Measurements from ENCODE around the gene MGAT4B.

Gene MGAT4B

GRCh38 chr5:179781846-179782245, 24.8 kb downstream of the MGAT4B start:
- no peak for TF ChIP-seq CTCF (IDR thresholded peaks at IDR 0.05; ENCODE audit: insufficient read depth, low read length, poor library complexity, severe bottlenecking)
- no peak for DNase-seq (ENCODE audit: extremely low read depth, insufficient read length)
- Histone ChIP-seq H3K27me3 (replicated peaks; ENCODE audit: control insufficient read depth, insufficient read depth, low read length) (no peaks in the 10 kb centered on the region), H3K36me3 (ENCODE audit: control insufficient read depth, insufficient read depth, low read length) (peaks cover 10% of the 10 kb centered on the region), H3K4me3 (replicated peaks; ENCODE audit: low read depth, low read length) (no peak overlapping the region)

GRCh38 chr5:179780362-179780761, 26.3 kb downstream of the MGAT4B start:
- no peak for TF ChIP-seq CTCF (IDR thresholded peaks at IDR 0.05; ENCODE audit: insufficient read depth, low read length, poor library complexity, severe bottlenecking)
- no peak overlapping the region for H3K4me3 ChIP-seq (replicated peaks; ENCODE audit: low read depth, low read length)
- peaks cover 14% of the 10 kb centered on the region for H3K36me3 ChIP-seq (ENCODE audit: control insufficient read depth, insufficient read depth, low read length)
- no peaks in the 10 kb centered on the region for H3K27me3 ChIP-seq (replicated peaks; ENCODE audit: control insufficient read depth, insufficient read depth, low read length)
- DNase-seq (ENCODE audit: extremely low read depth, insufficient read length) = no peak

- no peak overlapping the region for H3K4me3 ChIP-seq (replicated peaks; ENCODE audit: low read depth, low read length)
- DNase-seq (ENCODE audit: extremely low read depth, insufficient read length) = no peak
- H3K27me3 ChIP-seq (replicated peaks; ENCODE audit: control insufficient read depth, insufficient read depth, low read length) = no peaks in the 10 kb centered on the region
- H3K36me3 ChIP-seq (ENCODE audit: control insufficient read depth, insufficient read depth, low read length) = peaks cover 14% of the 10 kb centered on the region
- TF ChIP-seq CTCF (IDR thresholded peaks at IDR 0.05; ENCODE audit: insufficient read depth, low read length, poor library complexity, severe bottlenecking) = no peak
Observed at GRCh38 chr5:179779826-179780225, 26.8 kb downstream of the MGAT4B start.

DNA sequence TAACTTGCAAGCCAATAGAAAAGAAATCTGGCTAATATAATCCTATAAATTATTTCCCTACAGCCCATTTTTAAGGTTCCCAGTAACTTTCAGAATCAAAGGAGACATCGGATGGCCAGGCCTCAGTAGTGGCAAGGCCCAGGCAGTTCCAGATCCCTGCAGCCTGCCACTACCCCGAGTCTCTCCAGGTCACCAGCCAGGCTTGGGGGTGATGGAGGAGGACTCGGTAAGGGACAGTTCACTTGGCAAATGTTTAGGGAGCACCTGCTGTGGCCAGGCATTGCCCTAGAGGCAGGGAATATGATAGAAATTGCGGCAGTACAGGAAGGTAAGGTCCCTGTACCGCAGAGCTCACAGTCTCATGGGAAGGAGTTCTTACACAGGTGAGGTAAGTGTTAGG, 28.1 kb downstream of the MGAT4B start:
- Histone ChIP-seq H3K27me3 (replicated peaks; ENCODE audit: control insufficient read depth, insufficient read depth, low read length) (no peaks in the 10 kb centered on the region), H3K36me3 (ENCODE audit: control insufficient read depth, insufficient read depth, low read length) (peaks cover 19% of the 10 kb centered on the region), H3K4me3 (replicated peaks; ENCODE audit: low read depth, low read length) (no peak overlapping the region)
- no peak for DNase-seq (ENCODE audit: extremely low read depth, insufficient read length)
- no peak for TF ChIP-seq CTCF (IDR thresholded peaks at IDR 0.05; ENCODE audit: insufficient read depth, low read length, poor library complexity, severe bottlenecking)

- no peak for TF ChIP-seq CTCF (IDR thresholded peaks at IDR 0.05; ENCODE audit: insufficient read depth, low read length, poor library complexity, severe bottlenecking)
- H3K27me3 ChIP-seq (replicated peaks; ENCODE audit: control insufficient read depth, insufficient read depth, low read length) = no peaks in the 10 kb centered on the region
- DNase-seq (ENCODE audit: extremely low read depth, insufficient read length) = no peak
- H3K36me3 ChIP-seq (ENCODE audit: control insufficient read depth, insufficient read depth, low read length) = peaks cover 22% of the 10 kb centered on the region
- no peak overlapping the region for H3K4me3 ChIP-seq (replicated peaks; ENCODE audit: low read depth, low read length)
Observed at GRCh38 chr5:179777909-179778308, 28.8 kb downstream of the MGAT4B start.

GRCh38 chr5:179777456-179777855, 29.2 kb downstream of the MGAT4B start:
- peaks cover 22% of the 10 kb centered on the region for H3K36me3 ChIP-seq (ENCODE audit: control insufficient read depth, insufficient read depth, low read length)
- H3K4me3 ChIP-seq (replicated peaks; ENCODE audit: low read depth, low read length) = no peak overlapping the region
- DNase-seq (ENCODE audit: extremely low read depth, insufficient read length) = no peak
- no peaks in the 10 kb centered on the region for H3K27me3 ChIP-seq (replicated peaks; ENCODE audit: control insufficient read depth, insufficient read depth, low read length)
- no peak for TF ChIP-seq CTCF (IDR thresholded peaks at IDR 0.05; ENCODE audit: insufficient read depth, low read length, poor library complexity, severe bottlenecking)

Data from GM06990 (cell line).